Natural killer cell (primary cell): ENCODE measurements around the gene GUCY2C. TPM values are rescaled to one million over a fixed set of nuclear protein-coding genes. Genes with fewer than 3 reads are reported as not detected.

Experiments used
- ATAC-seq, 3 donors: fragments of 150-1000 bp in 2 of 3; fragments of 200-7000 bp in 1 of 3; cut with Tn5 transposase; 1 replicate in 1 of 3; 2 replicates in 2 of 3; pipeline ENCODE4 v1.10.0; 2021; ENCODE audit warnings: mild to moderate bottlenecking in 2 of 3, moderate library complexity in 2 of 3
- DNase-seq, 2 donors: peaks; one replicate each; pipeline versions ENCODE4 v3.0.0 to v3.0.0-alpha.2; 2013 to 2021; ENCODE audit warnings: mixed read lengths in 1 of 2
- H3K27ac ChIP-seq: one replicate; pipeline ENCODE4 v1.5.1; 2013; ENCODE audit warnings: mild to moderate bottlenecking, low read length
- H3K27me3 ChIP-seq: one replicate; pipeline ENCODE4 v1.6.1; 2013; ENCODE audit warnings: low read length; ENCODE audit not compliant: control insufficient read depth, insufficient read depth
- H3K36me3 ChIP-seq: one replicate; pipeline ENCODE4 v1.6.1; 2013; ENCODE audit warnings: low read length; ENCODE audit not compliant: control insufficient read depth, insufficient read depth
- H3K4me1 ChIP-seq: one replicate; pipeline ENCODE4 v1.6.1; 2013; ENCODE audit warnings: low read length; ENCODE audit not compliant: control insufficient read depth, insufficient read depth
- H3K4me3 ChIP-seq: one replicate; pipeline ENCODE4 v1.5.1; 2013; ENCODE audit warnings: low read length
- H3K9me3 ChIP-seq: one replicate; pipeline ENCODE4 v1.6.1; 2013; ENCODE audit warnings: low read length; ENCODE audit not compliant: control insufficient read depth, insufficient read depth
- H3K27ac Mint-ChIP-seq, 2 donors: one replicate each; pipeline ENCODE4 v1.8.0; 2022; ENCODE audit warnings: mild to moderate bottlenecking in 2 of 2, mixed read lengths in 2 of 2, moderate library complexity in 1 of 2
- H3K27me3 Mint-ChIP-seq, 2 donors: one replicate each; pipeline ENCODE4 v1.8.0; 2022; ENCODE audit warnings: low read depth in 2 of 2, mixed read lengths in 2 of 2
- H3K36me3 Mint-ChIP-seq: one replicate; pipeline ENCODE4 v1.8.0; 2022; ENCODE audit warnings: mixed read lengths
- H3K4me1 Mint-ChIP-seq, 2 donors: one replicate each; pipeline ENCODE4 v1.8.0; 2022; ENCODE audit warnings: mixed read lengths in 2 of 2
- H3K4me3 Mint-ChIP-seq: one replicate; pipeline ENCODE4 v1.8.0; 2022; ENCODE audit warnings: mild to moderate bottlenecking, moderate library complexity, mixed read lengths
- H3K9me3 Mint-ChIP-seq, 2 donors: one replicate each; pipeline ENCODE4 v1.8.0; 2022; ENCODE audit warnings: mixed read lengths in 2 of 2
- CTCF ChIP-seq: fragments of 200-600 bp; IDR thresholded peaks from one replicate; pipeline ENCODE4 v1.8.0; 2022; ENCODE audit warnings: antibody characterized with exemption
- WGBS: methylation state at CpG from one replicate; pipeline ENCODE4 v1.1.7; 2013; ENCODE audit warnings: missing lambda C conversion rate; ENCODE audit not compliant: insufficient coverage; 5-methylcytosine and 5-hydroxymethylcytosine counted together
- intact Hi-C: fragments of 100-400 bp; cut with micrococcal nuclease; formaldehyde crosslinking; loops from one replicate; pipeline ENCODE4 v1.14.2; 2022
- total RNA-seq, 4 donors: library from RNA; stranded (reverse); fragments of 120-200 nt in 1 of 4; gene quantifications; one replicate each; pipeline versions ENCODE4 v1.2.3 to v1.2.4, GENCODE V29; 2013 to 2022

Gene GUCY2C
- total RNA-seq, 3 donors from 2014 or later (not counting 1 experiment from before 2014, with no cell fraction given): not detected

DNA sequence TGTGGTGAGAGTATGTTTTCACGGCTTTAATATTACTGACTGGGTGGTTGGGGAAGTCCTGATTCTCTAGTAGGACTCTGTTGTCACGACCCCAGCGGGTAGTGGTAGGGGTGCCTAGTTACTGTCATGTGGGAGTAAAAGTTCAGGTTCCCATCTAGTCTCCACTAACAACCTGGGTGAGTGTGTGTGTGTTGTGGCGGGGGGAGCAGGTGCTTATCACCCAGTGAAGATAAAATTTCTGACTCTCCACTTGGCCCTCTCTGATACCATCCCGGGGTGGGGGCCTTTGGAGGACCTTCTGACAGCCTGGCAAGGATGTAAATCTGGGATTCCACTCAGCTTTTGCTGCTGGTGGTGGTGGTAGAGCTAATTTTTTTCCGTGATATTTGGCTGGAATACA lies 35.4 kb upstream of the GUCY2C start:
- Histone ChIP-seq H3K4me3 (no peak overlapping the region), H3K36me3 (no peaks in the 10 kb centered on the region), H3K27ac (no peak overlapping the region), H3K27me3 (peaks cover 10% of the 10 kb centered on the region), H3K4me1 (no peaks in the 10 kb centered on the region), H3K9me3 (no peaks in the 10 kb centered on the region)
- H3K27ac Mint-ChIP-seq: no peak overlapping the region
- H3K4me1 Mint-ChIP-seq: no peaks in the 10 kb centered on the region
- intact Hi-C loops: no loop called here
- no peak for ATAC-seq
- H3K9me3 Mint-ChIP-seq: no peaks in the 10 kb centered on the region
- TF ChIP-seq CTCF: no peak
- DNase-seq: no peak
- H3K27me3 Mint-ChIP-seq: peaks cover 17 to 39% of the 10 kb centered on the region in 2 donors
- H3K4me3 Mint-ChIP-seq: no peak overlapping the region
- WGBS: 75% methylated on average over 5 of the region's 6 CpGs
- H3K36me3 Mint-ChIP-seq: peaks cover 12% of the 10 kb centered on the region

- Mint-ChIP-seq H3K27ac (no peak overlapping the region), H3K9me3 (no peaks in the 10 kb centered on the region), H3K4me1 (no peaks in the 10 kb centered on the region), H3K4me3 (no peak overlapping the region), H3K27me3 (peaks cover 17 to 39% of the 10 kb centered on the region in 2 donors), H3K36me3 (peaks cover 12% of the 10 kb centered on the region)
- WGBS: no CpG with 5 or more reads among the region's 1 CpG
- DNase-seq (no peak), ATAC-seq (no peak)
- no peaks in the 10 kb centered on the region for H3K36me3 ChIP-seq
- H3K9me3 ChIP-seq: no peaks in the 10 kb centered on the region
- no peak for TF ChIP-seq CTCF
- no peak overlapping the region for H3K27ac ChIP-seq
- H3K4me3 ChIP-seq: no peak overlapping the region
- H3K4me1 ChIP-seq: no peaks in the 10 kb centered on the region
- H3K27me3 ChIP-seq: peaks cover 10% of the 10 kb centered on the region
- intact Hi-C loops: loop anchor here (10.0 kb wide), 2 partner anchors 75 to 115 kb away; partner anchors contain the start of genes ART4, C12orf60 and WBP11
Measured at GRCh38 chr12:14729586-14729985, 33.2 kb upstream of the GUCY2C start.

- DNase-seq (peak; percentile 34 to 83), ATAC-seq (peak; percentile 72 to 85 (median 84))
- H3K36me3 ChIP-seq: no peaks in the 10 kb centered on the region
- H3K4me3 ChIP-seq: no peak overlapping the region
- Mint-ChIP-seq H3K9me3 (no peaks in the 10 kb centered on the region), H3K4me3 (no peak overlapping the region), H3K27me3 (peaks cover 26 to 33% of the 10 kb centered on the region in 2 donors), H3K36me3 (no peaks in the 10 kb centered on the region), H3K4me1 (peaks cover 0 to 5% of the 10 kb centered on the region in 2 donors), H3K27ac (no peak overlapping the region)
- no peak overlapping the region for H3K27ac ChIP-seq
- peak; percentile 72 for TF ChIP-seq CTCF
- H3K27me3 ChIP-seq: peaks cover 5% of the 10 kb centered on the region
- 62% methylated on average over 4 of the region's 4 CpGs for WGBS
- H3K4me1 ChIP-seq: no peaks in the 10 kb centered on the region
- intact Hi-C loops: loop anchor here (1.0 to 10.0 kb wide), 4 partner anchors 81 to 545 kb away; partner anchors contain the start of genes ART4, C12orf60 and WBP11
- H3K9me3 ChIP-seq: no peaks in the 10 kb centered on the region
Measured at GRCh38 chr12:14723763-14724162, 27.4 kb upstream of the GUCY2C start.

- WGBS: no CpG with 5 or more reads among the region's 1 CpG
Measured at GRCh38 chr12:14716848-14717444, 20.5 kb upstream of the GUCY2C start.

More at GRCh38 chr12:14716848-14717444, 20.5 kb upstream of the GUCY2C start:
- no peak overlapping the region for H3K4me3 ChIP-seq
- peak; percentile 52 for TF ChIP-seq CTCF
- no peaks in the 10 kb centered on the region for H3K36me3 ChIP-seq
- Mint-ChIP-seq H3K4me1 (no peaks in the 10 kb centered on the region), H3K9me3 (no peaks in the 10 kb centered on the region), H3K27me3 (peaks cover 19 to 22% of the 10 kb centered on the region in 2 donors), H3K27ac (no peak overlapping the region), H3K4me3 (no peak overlapping the region), H3K36me3 (no peaks in the 10 kb centered on the region)
- intact Hi-C loops: loop anchor here (1.0 kb wide), 2 partner anchors 87 to 479 kb away; no protein-coding TSS in a partner anchor
- H3K4me1 ChIP-seq: no peaks in the 10 kb centered on the region
- peak in 1 of 2 donors; percentile 77 for DNase-seq
- H3K27ac ChIP-seq: no peak overlapping the region
- no peaks in the 10 kb centered on the region for H3K27me3 ChIP-seq
- H3K9me3 ChIP-seq: no peaks in the 10 kb centered on the region
- ATAC-seq: peak; percentile 46 to 73 (median 59)
